GM18870 (cell line): ENCODE data around the gene ZBTB22.
"Not testable (repeated sequence)": the region's sequence is repeated elsewhere in the genome, so short reads cannot be mapped to it uniquely, and the experiment has no call there.

Experiments used
- ATAC-seq: cut with Tn5 transposase; IDR thresholded peaks from one replicate; pipeline ENCODE4 v1.9.1; 2021; ENCODE audit warnings: moderate library complexity; ENCODE audit not compliant: unreplicated experiment

ZBTB22 gene

GRCh38 chr6:33301877-33302276 is 15.7 kb downstream of the ZBTB22 start:
- no peak for ATAC-seq

GRCh38 chr6:33299237-33299944 is 18.2 kb downstream of the ZBTB22 start:
- peak; percentile 59 for ATAC-seq

GRCh38 chr6:33298773-33299236 is 18.7 kb downstream of the ZBTB22 start, which contains the start of gene RGL2:
TSS of gene RGL2 (minus strand) at chr6:33298942. CDS start at chr6:33298610, 332 bp downstream.
- ATAC-seq, result peak; percentile 7

- ATAC-seq, result no peak
Measured at GRCh38 chr6:33297956-33298772, 19.4 kb downstream of the ZBTB22 start.

- ATAC-seq, result no peak
Measured at GRCh38 chr6:33297406-33297955, 20.1 kb downstream of the ZBTB22 start.

GRCh38 chr6:33296797-33297405 is 20.6 kb downstream of the ZBTB22 start:
- ATAC-seq, result no peak

GRCh38 chr6:33295621-33296369 is 21.7 kb downstream of the ZBTB22 start:
- no peak for ATAC-seq

GRCh38 chr6:33294086-33294823 is 23.3 kb downstream of the ZBTB22 start:
- ATAC-seq, result no peak

GRCh38 chr6:33292996-33293682 is 24.4 kb downstream of the ZBTB22 start:
- no peak for ATAC-seq

- no peak for ATAC-seq
Measured at GRCh38 chr6:33290459-33290858, 27.1 kb downstream of the ZBTB22 start.

GRCh38 chr6:33289784-33290315 is 27.7 kb downstream of the ZBTB22 start:
- ATAC-seq, result no peak

GRCh38 chr6:33288921-33289783 is 28.4 kb downstream of the ZBTB22 start, which contains the start of the genes PFDN6 and WDR46:
TSS of gene PFDN6 (plus strand) at chr6:33289601. CDS start at chr6:33289857, 256 bp downstream.
TSS of gene WDR46 (minus strand) at chr6:33289239. CDS start at chr6:33289170, 69 bp downstream.
- ATAC-seq, result peak; percentile 68

- no peak for ATAC-seq
Measured at GRCh38 chr6:33288141-33288920, 29.2 kb downstream of the ZBTB22 start.

GRCh38 chr6:33286946-33287914 is 30.3 kb downstream of the ZBTB22 start:
- ATAC-seq, result no peak

- ATAC-seq, result not testable (repeated sequence)
Measured at GRCh38 chr6:33285214-33285613, 32.3 kb downstream of the ZBTB22 start.

GRCh38 chr6:33280539-33280938 is 37.0 kb downstream of the ZBTB22 start:
- no peak for ATAC-seq
